ENCODE data around the gene AOPEP.

Gene AOPEP

GRCh38 chr9:95044731-95045508 is 318.4 kb downstream of the AOPEP start:
- H3K4me1 ChIP-seq (ENCODE audit: low read length) = peaks cover 8% of the 10 kb centered on the region
- H3K27me3 ChIP-seq (ENCODE audit: low read depth, low read length) = peaks cover 24% of the 10 kb centered on the region
- no peak overlapping the region for H3K27ac ChIP-seq (ENCODE audit: low read length)
- TF ChIP-seq, protein P1, sequence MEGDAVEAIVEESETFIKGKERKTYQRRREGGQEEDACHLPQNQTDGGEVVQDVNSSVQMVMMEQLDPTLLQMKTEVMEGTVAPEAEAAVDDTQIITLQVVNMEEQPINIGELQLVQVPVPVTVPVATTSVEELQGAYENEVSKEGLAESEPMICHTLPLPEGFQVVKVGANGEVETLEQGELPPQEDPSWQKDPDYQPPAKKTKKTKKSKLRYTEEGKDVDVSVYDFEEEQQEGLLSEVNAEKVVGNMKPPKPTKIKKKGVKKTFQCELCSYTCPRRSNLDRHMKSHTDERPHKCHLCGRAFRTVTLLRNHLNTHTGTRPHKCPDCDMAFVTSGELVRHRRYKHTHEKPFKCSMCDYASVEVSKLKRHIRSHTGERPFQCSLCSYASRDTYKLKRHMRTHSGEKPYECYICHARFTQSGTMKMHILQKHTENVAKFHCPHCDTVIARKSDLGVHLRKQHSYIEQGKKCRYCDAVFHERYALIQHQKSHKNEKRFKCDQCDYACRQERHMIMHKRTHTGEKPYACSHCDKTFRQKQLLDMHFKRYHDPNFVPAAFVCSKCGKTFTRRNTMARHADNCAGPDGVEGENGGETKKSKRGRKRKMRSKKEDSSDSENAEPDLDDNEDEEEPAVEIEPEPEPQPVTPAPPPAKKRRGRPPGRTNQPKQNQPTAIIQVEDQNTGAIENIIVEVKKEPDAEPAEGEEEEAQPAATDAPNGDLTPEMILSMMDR (IDR thresholded peaks at IDR 0.05; ENCODE audit: low read depth, low read length) = no peak
- no peak for TF ChIP-seq EZH2phosphoT487 (IDR thresholded peaks at IDR 0.05; ENCODE audit: low read depth)
- no peak overlapping the region for H3K9ac ChIP-seq (ENCODE audit: low read length)
- H4K20me1 ChIP-seq (ENCODE audit: insufficient read depth, low read length) = no peaks in the 10 kb centered on the region
- H3K4me3 ChIP-seq (ENCODE audit: low read length) = no peak overlapping the region
- no peak overlapping the region for H3K4me2 ChIP-seq (ENCODE audit: low read length)
- no peaks in the 10 kb centered on the region for H3K9me3 ChIP-seq (ENCODE audit: insufficient read depth, low read length)
- no peak overlapping the region for H2AFZ ChIP-seq (ENCODE audit: low read depth, low read length)
- no peaks in the 10 kb centered on the region for H3K79me2 ChIP-seq (ENCODE audit: low read length)
- no peaks in the 10 kb centered on the region for H3K36me3 ChIP-seq (replicated peaks; ENCODE audit: low read depth, low read length)

- Histone ChIP-seq H3K36me3 (replicated peaks; ENCODE audit: low read depth, low read length) (no peaks in the 10 kb centered on the region), H2AFZ (ENCODE audit: low read depth, low read length) (no peak overlapping the region), H4K20me1 (ENCODE audit: insufficient read depth, low read length) (no peaks in the 10 kb centered on the region), H3K27ac (ENCODE audit: low read length) (no peak overlapping the region), H3K9ac (ENCODE audit: low read length) (no peak overlapping the region), H3K79me2 (ENCODE audit: low read length) (no peaks in the 10 kb centered on the region), H3K4me2 (ENCODE audit: low read length) (no peak overlapping the region), H3K27me3 (ENCODE audit: low read depth, low read length) (peaks cover 30% of the 10 kb centered on the region), H3K4me1 (ENCODE audit: low read length) (peaks cover 8% of the 10 kb centered on the region), H3K4me3 (ENCODE audit: low read length) (no peak overlapping the region), H3K9me3 (ENCODE audit: insufficient read depth, low read length) (no peaks in the 10 kb centered on the region)
- TF ChIP-seq, protein P1 (IDR thresholded peaks at IDR 0.05; ENCODE audit: low read depth, low read length) = no peak
- no peak for TF ChIP-seq EZH2phosphoT487 (IDR thresholded peaks at IDR 0.05; ENCODE audit: low read depth)
Measured at GRCh38 chr9:95045751-95046150, 319.3 kb downstream of the AOPEP start.

DNA sequence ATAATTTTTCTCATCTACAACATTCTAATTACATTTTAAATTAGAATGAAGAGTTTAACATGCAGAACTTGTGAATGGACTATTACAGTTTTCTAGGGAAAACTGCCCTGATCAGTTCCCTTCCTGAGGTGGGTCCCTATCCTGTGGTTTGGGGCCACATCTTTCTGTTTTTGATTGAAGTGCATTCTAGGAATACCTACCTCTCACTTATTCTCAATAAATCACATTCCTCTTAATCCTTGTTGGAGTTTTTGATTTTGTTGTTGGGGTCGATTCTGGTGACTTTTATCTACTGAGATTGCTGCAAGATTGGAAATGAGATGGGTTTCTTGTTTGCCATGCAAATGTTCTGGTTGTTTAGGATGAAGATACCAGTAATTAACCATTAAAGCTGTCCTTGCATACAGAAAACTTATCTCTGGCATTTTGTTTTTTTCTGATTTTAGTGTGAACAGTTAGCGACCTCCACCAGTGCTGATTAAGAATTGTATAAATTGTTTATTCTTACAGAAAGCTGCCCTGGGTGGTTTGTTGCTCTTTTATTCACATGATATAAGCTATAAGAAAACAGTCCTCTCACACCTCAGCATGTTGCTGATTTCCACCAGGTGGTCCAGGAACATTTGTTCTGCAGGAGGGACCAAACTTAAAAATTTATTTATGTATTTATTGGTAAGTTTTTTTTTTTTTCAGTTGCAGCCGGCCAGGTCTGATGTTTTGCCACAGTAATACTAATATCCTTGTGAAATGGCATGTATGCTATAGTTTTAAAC is 321.1 kb downstream of the AOPEP start:
- no peak overlapping the region for H3K9ac ChIP-seq (ENCODE audit: low read length)
- H4K20me1 ChIP-seq (ENCODE audit: insufficient read depth, low read length) = no peaks in the 10 kb centered on the region
- peaks cover 8% of the 10 kb centered on the region for H3K4me1 ChIP-seq (ENCODE audit: low read length)
- no peak overlapping the region for H2AFZ ChIP-seq (ENCODE audit: low read depth, low read length)
- peak overlapping the region; percentile 100 for H3K4me2 ChIP-seq (ENCODE audit: low read length)
- no peak overlapping the region for H3K27ac ChIP-seq (ENCODE audit: low read length)
- peak overlapping the region; percentile 79 for H3K4me3 ChIP-seq (ENCODE audit: low read length)
- H3K79me2 ChIP-seq (ENCODE audit: low read length) = no peaks in the 10 kb centered on the region
- no peaks in the 10 kb centered on the region for H3K9me3 ChIP-seq (ENCODE audit: insufficient read depth, low read length)
- H3K27me3 ChIP-seq (ENCODE audit: low read depth, low read length) = peaks cover 30% of the 10 kb centered on the region
- no peaks in the 10 kb centered on the region for H3K36me3 ChIP-seq (replicated peaks; ENCODE audit: low read depth, low read length)
- TF ChIP-seq, protein P1 (IDR thresholded peaks at IDR 0.05; ENCODE audit: low read depth, low read length) = no peak
- TF ChIP-seq EZH2phosphoT487 (IDR thresholded peaks at IDR 0.05; ENCODE audit: low read depth) = no peak

All from OCI-LY3 (cell line).